ENCODE data around the gene BEND5.

GRCh38 chr1:48728584-48728983 lies 48.1 kb downstream of the BEND5 start:
- TF ChIP-seq POLR2AphosphoS5 (IDR thresholded peaks at IDR 0.05) (no peak), CTCF (IDR thresholded peaks at IDR 0.05) (no peak)

Measured in prostate gland (tissue), 2 donors.